Measurements from ENCODE around the gene NDUFV1. TPM values are rescaled to one million over a fixed set of nuclear protein-coding genes. Genes with fewer than 3 reads are reported as not detected.

NDUFV1 gene
- total and polyA plus RNA-seq, 9 of the 15 experiments (the other 6 are each of a cell fraction or from before 2014, with no cell fraction given): 10.8 to 423 (median 209) TPM

- TF ChIP-seq DDX20 (tag; IDR thresholded peaks at IDR 0.05; ENCODE audit: low read depth): peak; percentile 62; the same call in 1 of the 2 replicates
- TF ChIP-seq KLF6 (CRISPR knock-in tag; IDR thresholded peaks at IDR 0.05; ENCODE audit: borderline replicate concordance): peak; percentile 80; the same call in 1 of the 2 replicates
- TF ChIP-seq, protein P1, sequence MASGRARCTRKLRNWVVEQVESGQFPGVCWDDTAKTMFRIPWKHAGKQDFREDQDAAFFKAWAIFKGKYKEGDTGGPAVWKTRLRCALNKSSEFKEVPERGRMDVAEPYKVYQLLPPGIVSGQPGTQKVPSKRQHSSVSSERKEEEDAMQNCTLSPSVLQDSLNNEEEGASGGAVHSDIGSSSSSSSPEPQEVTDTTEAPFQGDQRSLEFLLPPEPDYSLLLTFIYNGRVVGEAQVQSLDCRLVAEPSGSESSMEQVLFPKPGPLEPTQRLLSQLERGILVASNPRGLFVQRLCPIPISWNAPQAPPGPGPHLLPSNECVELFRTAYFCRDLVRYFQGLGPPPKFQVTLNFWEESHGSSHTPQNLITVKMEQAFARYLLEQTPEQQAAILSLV (tag; IDR thresholded peaks at IDR 0.05): 0 out of 2 replicates have a peak, but pooled peaks have one; percentile 53
- peak; percentile 98 for TF ChIP-seq ZNF592 (IDR thresholded peaks at IDR 0.05)
- 0 out of 2 replicates have a peak, but pooled peaks have one; percentile 39 for TF ChIP-seq HINFP (tag; conservative IDR thresholded peaks at IDR 0.05; ENCODE audit: low read depth)
- TF ChIP-seq CXXC5 (CRISPR knock-in tag; IDR thresholded peaks at IDR 0.05): peak; percentile 84
- TF ChIP-seq PTTG1 (tag; IDR thresholded peaks at IDR 0.05; ENCODE audit: low read depth): peak; percentile 75
- peak; percentile 94 for TF ChIP-seq CREB3 (tag; conservative IDR thresholded peaks at IDR 0.05; ENCODE audit: low read depth)
- 0 out of 2 replicates have a peak, but pooled peaks have one; percentile 20 for TF ChIP-seq NFE2L1 (tag; IDR thresholded peaks at IDR 0.05; ENCODE audit: borderline replicate concordance, low read depth)
- peak; percentile 76; the same call in 1 of the 2 replicates for TF ChIP-seq PTRF (tag; IDR thresholded peaks at IDR 0.05)
- peak; percentile 87 for TF ChIP-seq ZNF583 (CRISPR knock-in tag; IDR thresholded peaks at IDR 0.05)
- peak; percentile 76 for TF ChIP-seq ZNF668 (CRISPR knock-in tag; IDR thresholded peaks at IDR 0.05)
- TF ChIP-seq, protein P2, sequence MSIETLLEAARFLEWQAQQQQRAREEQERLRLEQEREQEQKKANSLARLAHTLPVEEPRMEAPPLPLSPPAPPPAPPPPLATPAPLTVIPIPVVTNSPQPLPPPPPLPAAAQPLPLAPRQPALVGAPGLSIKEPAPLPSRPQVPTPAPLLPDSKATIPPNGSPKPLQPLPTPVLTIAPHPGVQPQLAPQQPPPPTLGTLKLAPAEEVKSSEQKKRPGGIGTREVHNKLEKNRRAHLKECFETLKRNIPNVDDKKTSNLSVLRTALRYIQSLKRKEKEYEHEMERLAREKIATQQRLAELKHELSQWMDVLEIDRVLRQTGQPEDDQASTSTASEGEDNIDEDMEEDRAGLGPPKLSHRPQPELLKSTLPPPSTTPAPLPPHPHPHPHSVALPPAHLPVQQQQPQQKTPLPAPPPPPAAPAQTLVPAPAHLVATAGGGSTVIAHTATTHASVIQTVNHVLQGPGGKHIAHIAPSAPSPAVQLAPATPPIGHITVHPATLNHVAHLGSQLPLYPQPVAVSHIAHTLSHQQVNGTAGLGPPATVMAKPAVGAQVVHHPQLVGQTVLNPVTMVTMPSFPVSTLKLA (conservative IDR thresholded peaks at IDR 0.05): 0 out of 4 replicates have a peak, but pooled peaks of 1 of the 2 experiments have one; percentile 21
- 0 out of 2 replicates have a peak, but pooled peaks have one; percentile 43 for TF ChIP-seq HSF4 (CRISPR knock-in tag; IDR thresholded peaks at IDR 0.05; ENCODE audit: borderline replicate concordance)
- peak; percentile 60; the same call in 1 of the 2 replicates for TF ChIP-seq GTF2A2 (tag; IDR thresholded peaks at IDR 0.05)
- peak; percentile 88 for TF ChIP-seq SMAD4 (CRISPR knock-in tag; conservative IDR thresholded peaks at IDR 0.05)
- 0 out of 2 replicates have a peak, but pooled peaks have one; percentile 52 for TF ChIP-seq ZNF76 (CRISPR knock-in tag; IDR thresholded peaks at IDR 0.05; ENCODE audit: borderline replicate concordance)
Measured at GRCh38 chr11:67604119-67604518, 2.6 kb upstream of the NDUFV1 start (continued).
